Gastrocnemius medialis (tissue), 4 donors: Measurements from ENCODE around the gene TSPAN11. TPM values are rescaled to one million over a fixed set of nuclear protein-coding genes. Genes with fewer than 3 reads are reported as not detected.
"Not testable (repeated sequence)": the region's sequence is repeated elsewhere in the genome, so short reads cannot be mapped to it uniquely, and the experiment has no call there.

Experiments used
- ATAC-seq, 2 donors: fragments of 150-250 bp; one replicate each; pipeline ENCODE4 v1.9.1; 2016
- DNase-seq, 2 donors: peaks; one replicate each; pipeline ENCODE4 v3.0.0-alpha.2; 2019
- H3K27ac ChIP-seq, 4 donors: fragments of 200-600 bp; sonication (generic); 1 replicate in 1 of 4; 2 replicates in 3 of 4; pipeline ENCODE4 v1.5.1; 2016 to 2018; ENCODE audit warnings: mild to moderate bottlenecking in 2 of 4, moderate library complexity in 1 of 4
- H3K27me3 ChIP-seq, 3 donors: fragments of 200-600 bp; sonication (generic) in 2 of 3; 1 replicate in 1 of 3; 2 replicates in 2 of 3; pipeline versions ENCODE4 v1.5.1 to v1.6.0; 2016 to 2019; ENCODE audit warnings: mild to moderate bottlenecking in 1 of 3, moderate library complexity in 1 of 3
- H3K36me3 ChIP-seq, 2 donors: fragments of 200-600 bp; sonication (generic) in 1 of 2; one replicate each; pipeline ENCODE4 v1.5.1; 2017 to 2018
- H3K4me1 ChIP-seq, 2 donors: fragments of 200-600 bp; sonication (generic) in 1 of 2; one replicate each; pipeline ENCODE4 v1.5.1; 2016 to 2017; ENCODE audit warnings: mild to moderate bottlenecking in 2 of 2
- H3K4me3 ChIP-seq, 4 donors: fragments of 200-600 bp; sonication (generic) in 3 of 4; 1 replicate in 1 of 4; 2 replicates in 3 of 4; pipeline ENCODE4 v1.5.1; 2016 to 2019; ENCODE audit warnings: mild to moderate bottlenecking in 2 of 4
- H3K9me3 ChIP-seq, 3 donors: fragments of 200-600 bp; sonication (generic) in 2 of 3; 1 replicate in 1 of 3; 2 replicates in 2 of 3; pipeline ENCODE4 v1.5.1; 2016 to 2019
- CTCF ChIP-seq, 5 experiments: fragments of 450-650 bp in 3 of 5; fragments of 200-600 bp in 2 of 5; sonication (generic) in 2 of 5; IDR thresholded peaks in 4 of 5; conservative IDR thresholded peaks in 1 of 5; 1 replicate in 4 of 5; 2 replicates in 1 of 5; pipeline ENCODE4 v1.5.1; 2016 to 2019; ENCODE audit warnings: antibody characterized with exemption in 5 of 5, mild to moderate bottlenecking in 3 of 5, moderate library complexity in 3 of 5
- POLR2A ChIP-seq, 2 donors: fragments of 450-650 bp; IDR thresholded peaks; one replicate each; pipeline ENCODE4 v1.6.1; 2017; ENCODE audit warnings: antibody characterized with exemption in 2 of 2, mild to moderate bottlenecking in 2 of 2, moderate library complexity in 2 of 2
- in situ Hi-C, 4 donors: fragments of 200-750 bp; cut with MboI; loops; one replicate each; pipeline versions ENCODE4 v1.15.0 to v1.8.0; 2017; ENCODE audit warnings: low sequenced_read_pairs in 4 of 4
- intact Hi-C: fragments of 100-400 bp; cut with DNase I; formaldehyde crosslinking; loops from one replicate; pipeline ENCODE4 v1.15.1; 2023; ENCODE audit warnings: low total_unique reads
- total RNA-seq, 4 donors: library from RNA; depleted of rRNA; stranded (reverse); fragments of >200 nt; gene quantifications; one replicate each; pipeline versions ENCODE4 v1.1.0 to v1.2.3, GENCODE V29; 2016

Gene TSPAN11
- total RNA-seq, 4 donors from 2014 or later, result 0.05 to 0.16 (median 0.07) TPM; not detected in 1

- ATAC-seq, result no peak
- no peak for DNase-seq
- H3K27me3 ChIP-seq, result no peaks in the 10 kb centered on the region
- intact Hi-C loops, result no loop called here
- H3K4me3 ChIP-seq, result no peak overlapping the region
- no peak overlapping the region for H3K27ac ChIP-seq
- H3K36me3 ChIP-seq, result no peaks in the 10 kb centered on the region
- in situ Hi-C loops, result no loop called here
- no peak for TF ChIP-seq CTCF (IDR thresholded peaks at IDR 0.05 in 4 of 5, conservative IDR thresholded peaks at IDR 0.05 in 1 of 5)
- TF ChIP-seq POLR2A (IDR thresholded peaks at IDR 0.05), result no peak
- no peaks in the 10 kb centered on the region for H3K4me1 ChIP-seq
- no peaks in the 10 kb centered on the region for H3K9me3 ChIP-seq
Observed at GRCh38 chr12:31008961-31009840, 82.7 kb downstream of the TSPAN11 start.

GRCh38 chr12:31009976-31010375 is 83.4 kb downstream of the TSPAN11 start:
- Histone ChIP-seq H3K4me1 (no peaks in the 10 kb centered on the region), H3K36me3 (no peaks in the 10 kb centered on the region), H3K9me3 (no peaks in the 10 kb centered on the region), H3K27me3 (no peaks in the 10 kb centered on the region), H3K4me3 (no peak overlapping the region), H3K27ac (no peak overlapping the region)
- ATAC-seq (no peak), DNase-seq (no peak)
- in situ Hi-C loops (no loop called here), intact Hi-C loops (no loop called here)
- TF ChIP-seq CTCF (IDR thresholded peaks at IDR 0.05 in 4 of 5, conservative IDR thresholded peaks at IDR 0.05 in 1 of 5) (no peak), POLR2A (IDR thresholded peaks at IDR 0.05) (no peak)

- Histone ChIP-seq H3K4me3 (no peak overlapping the region), H3K27me3 (no peaks in the 10 kb centered on the region), H3K4me1 (no peaks in the 10 kb centered on the region), H3K27ac (no peak overlapping the region), H3K36me3 (no peaks in the 10 kb centered on the region), H3K9me3 (no peaks in the 10 kb centered on the region)
- no peak for TF ChIP-seq POLR2A (IDR thresholded peaks at IDR 0.05)
- intact Hi-C loops, result no loop called here
- DNase-seq (no peak), ATAC-seq (no peak)
- in situ Hi-C loops, result no loop called here
Observed at GRCh38 chr12:31011336-31011735, 84.8 kb downstream of the TSPAN11 start.

- intact Hi-C loops, result no loop called here
- no peak overlapping the region for H3K27ac ChIP-seq
- no peaks in the 10 kb centered on the region for H3K4me1 ChIP-seq
- H3K4me3 ChIP-seq, result no peak overlapping the region
- H3K27me3 ChIP-seq, result no peaks in the 10 kb centered on the region
- no peak for TF ChIP-seq POLR2A (IDR thresholded peaks at IDR 0.05)
- no peak for TF ChIP-seq CTCF (IDR thresholded peaks at IDR 0.05 in 4 of 5, conservative IDR thresholded peaks at IDR 0.05 in 1 of 5)
- no peak for ATAC-seq
- in situ Hi-C loops, result no loop called here
- H3K36me3 ChIP-seq, result no peaks in the 10 kb centered on the region
- DNase-seq, result no peak
- no peaks in the 10 kb centered on the region for H3K9me3 ChIP-seq
Observed at GRCh38 chr12:31011746-31012566, 85.4 kb downstream of the TSPAN11 start.

GRCh38 chr12:31012567-31012891 is 86.0 kb downstream of the TSPAN11 start:
- H3K36me3 ChIP-seq, in situ Hi-C loops, intact Hi-C loops, H3K4me1 ChIP-seq, H3K27me3 ChIP-seq, H3K27ac ChIP-seq, ATAC-seq, H3K9me3 ChIP-seq, DNase-seq, H3K4me3 ChIP-seq: not testable (repeated sequence)
